ENCODE data around the gene UBQLN3.

- TF ChIP-seq POLR2A (IDR thresholded peaks at IDR 0.05) (no peak), CTCF (IDR thresholded peaks at IDR 0.05) (no peak)
Measured at GRCh38 chr11:5486421-5486820, 23.3 kb downstream of the UBQLN3 start.

All from upper lobe of left lung (tissue), 4 donors.